Fibroblast of pulmonary artery (primary cell): ENCODE measurements around the gene HOXC4.

Experiments used
- DNase-seq: peaks from one replicate; pipeline ENCODE4 v3.0.0-alpha.2; 2010; ENCODE audit warnings: low read depth
- H3K4me3 ChIP-seq: replicated peaks from 2 replicates; pipeline ENCODE4 v1.5.1; 2011; ENCODE audit warnings: low read depth, mild to moderate bottlenecking, control low read depth, low read length, moderate library complexity
- TF ChIP-seq, protein P1 (sequence below): IDR thresholded peaks from 2 replicates; pipeline ENCODE4 v1.5.1; 2011; ENCODE audit warnings: mild to moderate bottlenecking, control low read depth, low read length, inconsistent platforms; ENCODE audit errors: missing control alignments

Gene HOXC4

DNA sequence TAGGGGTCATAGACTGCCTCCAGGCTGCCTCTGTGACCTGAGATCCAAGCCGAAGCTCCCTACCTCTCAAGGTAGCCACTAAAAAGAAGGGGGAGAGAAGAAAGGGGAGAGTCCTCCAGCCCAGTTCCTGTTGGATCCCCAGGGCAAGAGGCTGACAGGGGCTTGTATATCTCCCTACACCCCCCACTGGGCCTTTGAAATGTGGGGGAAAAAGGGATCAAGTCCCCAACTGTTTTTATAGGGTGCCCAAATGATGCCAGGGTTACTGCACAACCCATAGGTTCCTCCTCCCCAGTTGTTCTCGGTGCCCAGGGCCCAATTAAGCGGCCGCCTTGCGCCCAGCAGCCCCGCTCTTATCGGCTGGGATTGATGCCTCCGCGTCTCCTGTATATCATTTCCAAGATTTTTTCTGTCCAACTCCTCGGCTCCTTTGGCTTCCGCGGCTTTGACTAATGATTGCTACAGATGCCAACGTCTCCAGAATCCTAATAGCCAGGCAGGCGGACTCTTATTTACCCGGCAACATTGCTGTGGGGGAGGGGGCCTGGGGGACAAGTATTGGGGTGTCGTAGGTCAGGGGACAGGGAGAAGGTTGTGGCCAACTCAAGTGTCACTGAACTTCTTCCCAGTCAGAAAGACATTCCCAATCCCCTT is 7.6 kb upstream of the HOXC4 start:
- H3K4me3 ChIP-seq = no peak overlapping the region
- DNase-seq = no peak
- TF ChIP-seq, protein P1, sequence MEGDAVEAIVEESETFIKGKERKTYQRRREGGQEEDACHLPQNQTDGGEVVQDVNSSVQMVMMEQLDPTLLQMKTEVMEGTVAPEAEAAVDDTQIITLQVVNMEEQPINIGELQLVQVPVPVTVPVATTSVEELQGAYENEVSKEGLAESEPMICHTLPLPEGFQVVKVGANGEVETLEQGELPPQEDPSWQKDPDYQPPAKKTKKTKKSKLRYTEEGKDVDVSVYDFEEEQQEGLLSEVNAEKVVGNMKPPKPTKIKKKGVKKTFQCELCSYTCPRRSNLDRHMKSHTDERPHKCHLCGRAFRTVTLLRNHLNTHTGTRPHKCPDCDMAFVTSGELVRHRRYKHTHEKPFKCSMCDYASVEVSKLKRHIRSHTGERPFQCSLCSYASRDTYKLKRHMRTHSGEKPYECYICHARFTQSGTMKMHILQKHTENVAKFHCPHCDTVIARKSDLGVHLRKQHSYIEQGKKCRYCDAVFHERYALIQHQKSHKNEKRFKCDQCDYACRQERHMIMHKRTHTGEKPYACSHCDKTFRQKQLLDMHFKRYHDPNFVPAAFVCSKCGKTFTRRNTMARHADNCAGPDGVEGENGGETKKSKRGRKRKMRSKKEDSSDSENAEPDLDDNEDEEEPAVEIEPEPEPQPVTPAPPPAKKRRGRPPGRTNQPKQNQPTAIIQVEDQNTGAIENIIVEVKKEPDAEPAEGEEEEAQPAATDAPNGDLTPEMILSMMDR = no peak

DNA sequence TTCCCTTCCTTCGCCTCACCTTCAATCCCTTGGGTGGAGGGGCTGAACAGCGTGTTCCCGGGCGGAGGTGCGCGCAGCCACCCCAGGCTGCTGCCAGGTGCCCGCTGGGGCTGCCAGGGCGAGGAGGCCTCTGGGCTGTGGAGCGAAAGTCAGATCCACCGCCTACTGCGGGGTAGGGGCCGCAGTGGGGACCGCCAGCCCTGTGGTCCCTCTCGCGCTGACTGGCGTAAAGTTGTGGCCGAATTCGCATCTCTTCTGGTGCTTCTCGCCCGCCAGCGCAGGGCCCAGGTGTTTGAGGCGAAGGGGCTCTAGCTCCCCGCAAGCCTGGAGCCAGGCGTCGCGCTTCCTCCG is 6.9 kb upstream of the HOXC4 start:
- H3K4me3 ChIP-seq = no peak overlapping the region
- TF ChIP-seq, protein P1 = no peak
- no peak for DNase-seq

DNA sequence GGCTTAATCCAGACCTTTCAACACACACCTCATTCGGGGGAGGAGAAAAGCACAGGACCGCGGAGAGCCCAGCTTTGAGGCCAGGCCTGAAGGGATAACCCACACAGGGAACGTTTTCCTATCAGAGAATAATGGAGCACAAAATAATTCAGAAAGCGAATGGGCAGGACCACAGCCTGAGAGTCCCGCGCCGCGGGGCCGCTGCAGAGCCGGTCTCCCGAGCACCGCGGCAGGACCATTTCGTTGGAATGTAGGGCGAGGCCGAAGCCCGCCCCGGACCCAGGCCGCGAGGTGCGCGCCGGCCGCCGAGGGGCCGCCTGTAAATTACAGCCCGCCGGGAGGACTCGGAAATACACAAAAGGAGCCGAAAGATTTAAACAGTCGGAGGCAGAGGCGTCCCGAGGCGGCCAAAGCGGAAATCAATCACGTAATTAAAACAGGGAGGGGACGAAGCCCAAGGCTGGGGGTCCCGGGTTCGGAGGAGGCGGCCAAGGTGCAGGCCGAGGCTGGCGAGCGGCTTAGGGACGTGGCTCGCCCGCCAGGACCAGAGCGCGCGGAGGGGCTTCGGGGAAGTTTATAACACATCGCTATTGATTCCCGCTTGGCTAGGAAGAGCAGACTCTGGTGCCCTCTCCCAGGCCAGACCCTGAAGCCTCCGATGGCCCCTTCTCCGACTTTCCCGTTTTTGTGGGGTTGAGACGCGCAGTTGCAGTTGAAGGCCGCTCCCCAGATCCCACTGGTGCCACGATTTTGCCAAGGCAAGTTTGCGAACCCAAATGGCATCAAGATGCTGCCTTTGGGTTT is 6.3 kb upstream of the HOXC4 start:
- TF ChIP-seq, protein P1 = no peak
- no peak overlapping the region for H3K4me3 ChIP-seq
- DNase-seq = no peak

DNA sequence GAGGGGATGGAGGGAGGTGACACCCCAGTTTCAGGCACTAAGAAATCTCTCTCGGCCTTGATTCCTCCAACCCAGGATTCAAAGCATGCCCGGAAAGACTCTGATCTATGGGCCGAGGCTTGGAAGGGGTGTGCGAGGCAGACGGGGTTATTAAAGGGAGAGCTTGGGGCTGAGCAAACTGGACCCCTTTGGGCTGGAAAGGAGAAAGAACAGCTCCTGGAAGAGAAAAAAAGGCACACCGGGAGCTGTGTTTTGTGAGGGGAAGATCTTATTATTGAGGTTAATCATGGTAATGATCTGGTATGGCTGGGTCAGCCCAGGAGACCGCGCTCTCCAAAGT is 5.7 kb upstream of the HOXC4 start:
- TF ChIP-seq, protein P1 = no peak

DNA sequence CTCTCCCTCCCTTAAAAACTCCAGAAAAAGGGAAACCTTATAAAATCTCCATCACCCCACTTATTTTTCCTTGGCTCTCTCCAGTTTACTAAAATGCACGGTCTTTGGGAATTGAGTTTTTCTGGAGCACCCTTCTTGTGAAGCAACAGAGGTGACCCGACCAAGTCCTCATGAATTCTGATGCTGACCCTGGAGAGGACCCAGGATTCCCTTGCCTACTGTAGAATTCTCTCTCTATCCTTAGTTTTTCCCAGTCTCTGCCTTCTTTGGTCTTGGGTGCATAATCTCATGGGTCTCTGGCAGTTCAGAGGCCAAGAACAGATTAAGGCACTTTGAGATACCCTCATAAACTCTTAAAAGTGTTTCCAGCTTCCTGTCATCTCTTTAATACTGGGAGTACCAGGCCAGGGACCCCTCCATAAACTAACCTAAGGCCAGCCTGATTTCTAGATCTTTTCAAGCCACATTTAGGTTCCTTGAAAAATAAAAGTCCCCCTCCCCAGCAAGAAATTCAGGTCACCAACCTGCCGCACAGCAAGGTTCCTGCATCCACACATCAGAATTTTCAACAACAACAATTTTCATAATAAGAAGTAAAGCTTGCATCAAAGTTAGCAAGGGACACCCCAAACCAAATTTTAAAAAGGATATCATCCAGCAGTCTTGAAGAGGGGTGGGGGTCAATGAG is 5.1 kb upstream of the HOXC4 start:
- no peak overlapping the region for H3K4me3 ChIP-seq
- TF ChIP-seq, protein P1 = no peak
- no peak for DNase-seq

More for the DNA sequence above, 5.7 kb upstream of the HOXC4 start:
- no peak for DNase-seq
- no peak overlapping the region for H3K4me3 ChIP-seq

DNA sequence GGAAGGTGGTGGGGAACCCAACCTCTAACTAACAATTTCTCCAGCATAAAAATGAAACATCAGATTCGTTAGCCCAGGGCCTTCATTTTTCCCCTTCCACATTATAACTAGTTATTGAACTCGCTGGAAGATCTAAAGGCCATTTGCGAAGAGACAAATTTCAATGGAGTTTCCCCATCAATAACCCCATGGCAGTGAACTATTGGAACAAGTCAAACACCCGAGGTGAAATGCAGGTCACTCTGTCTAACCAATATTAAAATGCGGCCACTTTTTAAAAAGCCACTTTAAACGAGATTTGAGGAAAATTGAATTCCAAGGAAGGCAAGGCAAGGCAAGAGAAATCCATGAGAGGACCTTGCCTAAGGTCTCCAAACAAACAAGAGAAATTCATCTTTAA is 4.5 kb upstream of the HOXC4 start:
- no peak for DNase-seq
- TF ChIP-seq, protein P1 = no peak
- no peak overlapping the region for H3K4me3 ChIP-seq
